Activated CD8-positive, alpha-beta memory T cell treated with anti-CD3 and anti-CD28 coated beads, Interleukin-2, amount 50 U/mL, for 24 hours (primary cell): Measurements from ENCODE around the gene ATP6V0A4.
"Not testable (repeated sequence)": the region's sequence is repeated elsewhere in the genome, so short reads cannot be mapped to it uniquely, and the experiment has no call there.

ENCODE experiments used
- DNase-seq: peaks from one replicate; pipeline ENCODE4 v3.0.0-alpha.2; 2020; ENCODE audit errors: extremely low read depth

Gene ATP6V0A4

GRCh38 chr7:138797715-138798320 lies at the start of gene ATP6V0A4, which contains the start of gene TMEM213:
TSS of gene ATP6V0A4 (minus strand) at chr7:138798196. CDS start at chr7:138771247, 26,949 bp downstream.
TSS of gene TMEM213 (plus strand) at chr7:138797994. CDS start at chr7:138798105, 111 bp downstream.
- DNase-seq: no peak

- no peak for DNase-seq
Measured at GRCh38 chr7:138845711-138846110, 47.7 kb upstream of the ATP6V0A4 start.

GRCh38 chr7:138843632-138844580 lies 45.9 kb upstream of the ATP6V0A4 start:
- DNase-seq: no peak

GRCh38 chr7:138842111-138842510 lies 44.1 kb upstream of the ATP6V0A4 start:
- no peak for DNase-seq

- no peak for DNase-seq
Measured at GRCh38 chr7:138838166-138838565, 40.2 kb upstream of the ATP6V0A4 start.

GRCh38 chr7:138837627-138838026 lies 39.6 kb upstream of the ATP6V0A4 start:
- DNase-seq: no peak

GRCh38 chr7:138835087-138835486 lies 37.1 kb upstream of the ATP6V0A4 start:
- DNase-seq: no peak

GRCh38 chr7:138834583-138834982 lies 36.6 kb upstream of the ATP6V0A4 start:
- DNase-seq: no peak

GRCh38 chr7:138833596-138833995 lies 35.6 kb upstream of the ATP6V0A4 start:
- no peak for DNase-seq

GRCh38 chr7:138832966-138833365 lies 35.0 kb upstream of the ATP6V0A4 start:
- no peak for DNase-seq

- DNase-seq: no peak
Measured at GRCh38 chr7:138829335-138829734, 31.3 kb upstream of the ATP6V0A4 start.

- no peak for DNase-seq
Measured at GRCh38 chr7:138828302-138828701, 30.3 kb upstream of the ATP6V0A4 start.

GRCh38 chr7:138825049-138825721 lies 27.2 kb upstream of the ATP6V0A4 start:
- no peak for DNase-seq

GRCh38 chr7:138822867-138823535 lies 25.0 kb upstream of the ATP6V0A4 start:
- DNase-seq: no peak

GRCh38 chr7:138821912-138822311 lies 23.9 kb upstream of the ATP6V0A4 start:
- no peak for DNase-seq

- DNase-seq: no peak
Measured at GRCh38 chr7:138819625-138820024, 21.6 kb upstream of the ATP6V0A4 start.

- no peak for DNase-seq
Measured at GRCh38 chr7:138816650-138817049, 18.7 kb upstream of the ATP6V0A4 start.

GRCh38 chr7:138814816-138815332 lies 16.9 kb upstream of the ATP6V0A4 start:
- DNase-seq: no peak

GRCh38 chr7:138813945-138814344 lies 15.9 kb upstream of the ATP6V0A4 start:
- DNase-seq: no peak

- not testable (repeated sequence) for DNase-seq
Measured at GRCh38 chr7:138811327-138811726, 13.3 kb upstream of the ATP6V0A4 start.

- DNase-seq: no peak
Measured at GRCh38 chr7:138809346-138809745, 11.3 kb upstream of the ATP6V0A4 start.

GRCh38 chr7:138804618-138805017 lies 6.6 kb upstream of the ATP6V0A4 start:
- no peak for DNase-seq
